Right hindlimb (tissue), 1 donor: ENCODE measurements around the gene NLRP3.
"Not testable (repeated sequence)": the region's sequence is repeated elsewhere in the genome, so short reads cannot be mapped to it uniquely, and the experiment has no call there.

Experiments used
- DNase-seq: peaks from one replicate; pipeline ENCODE4 v3.0.0-alpha.2; 2018

Gene NLRP3

DNA sequence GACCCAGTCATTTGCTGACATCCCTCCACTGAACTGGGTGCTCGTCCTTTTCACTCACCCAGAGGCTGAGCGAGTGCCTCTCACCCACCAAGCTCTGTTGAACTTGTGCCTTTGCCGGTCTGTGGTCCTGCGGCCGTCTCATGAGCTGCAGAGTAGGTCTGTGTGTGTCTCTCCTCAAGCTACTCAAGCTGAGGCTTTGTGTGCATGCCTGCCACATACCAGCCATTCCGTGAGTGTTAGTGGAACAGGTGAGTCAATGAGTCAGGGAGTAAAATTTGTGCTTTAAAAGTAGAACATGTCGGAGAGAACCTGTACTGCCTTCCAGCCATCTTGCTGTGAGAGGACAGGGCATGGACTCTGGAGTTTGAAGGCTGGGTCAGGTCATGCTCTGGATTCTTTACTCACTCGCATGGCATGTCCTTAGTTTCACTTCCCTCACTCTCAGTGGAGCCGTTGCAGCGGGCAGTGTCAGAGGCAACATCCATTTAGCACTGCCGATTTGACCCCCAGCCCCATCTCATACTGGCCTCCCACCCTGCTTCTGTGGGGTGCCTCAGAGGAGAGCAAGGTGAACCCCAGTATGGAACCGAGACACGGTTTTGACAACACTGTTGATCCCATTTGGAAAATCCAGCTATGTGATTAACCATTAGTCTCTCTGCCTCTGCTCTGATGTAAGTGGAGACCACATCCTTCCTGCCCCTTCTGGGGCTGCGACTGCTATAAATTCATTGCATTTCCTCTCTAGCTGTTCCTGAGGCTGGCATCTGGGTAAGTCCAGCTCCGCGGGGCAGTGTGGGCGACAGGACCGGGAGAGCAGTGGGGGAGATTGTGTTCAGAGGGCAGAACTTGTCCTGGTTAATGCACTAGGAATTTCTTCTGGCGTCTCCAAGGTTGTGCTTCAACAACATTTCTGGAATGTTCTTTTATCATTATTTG lies at the start of gene NLRP3:
Gene NLRP3, plus strand, starts transcription at position 751 of the 939 bp plus-strand sequence. CDS start 2,628 bp downstream, outside the sequence.
- no peak for DNase-seq

DNA sequence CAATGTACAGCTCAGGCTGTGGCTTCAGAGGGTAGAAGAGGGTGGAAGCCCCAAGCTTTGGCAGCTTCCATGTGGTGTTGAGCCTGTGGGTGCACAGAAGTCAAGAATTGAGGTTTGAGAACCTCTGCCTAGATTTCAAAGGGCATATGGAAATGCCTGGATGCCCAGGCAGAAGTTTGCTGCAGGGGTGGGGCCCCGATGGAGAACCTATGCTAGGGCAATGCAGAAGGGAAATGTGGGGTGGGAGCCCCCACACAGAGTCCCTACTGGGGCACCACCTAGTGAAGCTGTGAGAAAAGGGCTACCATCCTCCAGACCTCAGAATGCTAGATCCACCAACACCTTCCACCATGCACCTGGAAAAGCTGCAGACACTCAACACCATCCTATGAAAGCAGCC lies 49.6 kb upstream of the NLRP3 start:
- DNase-seq, result not testable (repeated sequence)

DNA sequence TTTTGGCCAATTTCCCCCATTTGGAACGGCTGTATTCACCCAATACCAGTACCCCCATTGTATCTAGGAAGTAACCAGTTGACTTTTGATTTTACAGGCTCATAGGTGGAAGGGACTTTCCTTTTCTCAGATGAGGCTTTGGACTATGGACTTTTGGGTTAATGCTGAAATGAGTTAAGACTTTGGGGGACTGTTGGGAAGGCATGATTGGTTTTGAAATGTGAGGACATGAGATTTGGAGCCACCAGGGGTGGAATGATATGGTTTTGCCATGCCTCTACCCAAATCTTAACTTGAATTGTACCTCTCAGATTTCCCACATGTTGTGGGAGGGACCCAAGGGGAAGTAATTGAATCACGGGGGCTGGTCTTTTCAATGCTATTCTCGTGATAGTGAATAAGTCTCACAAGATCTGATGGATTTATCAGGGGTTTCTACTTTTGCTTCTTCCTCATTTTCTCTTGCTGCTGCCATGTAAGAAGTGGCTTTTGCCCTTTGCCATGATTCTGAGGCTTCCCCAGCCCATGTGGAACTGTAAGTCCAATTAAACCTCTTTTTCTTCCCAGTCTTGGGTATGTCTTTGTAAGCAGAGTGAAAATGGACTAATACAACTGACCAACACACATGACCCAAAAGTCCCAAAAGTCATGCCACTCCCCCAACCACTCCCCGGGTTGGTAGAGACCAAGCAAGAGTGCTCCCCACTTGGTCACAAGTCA lies 48.9 kb upstream of the NLRP3 start:
- no peak for DNase-seq

DNA sequence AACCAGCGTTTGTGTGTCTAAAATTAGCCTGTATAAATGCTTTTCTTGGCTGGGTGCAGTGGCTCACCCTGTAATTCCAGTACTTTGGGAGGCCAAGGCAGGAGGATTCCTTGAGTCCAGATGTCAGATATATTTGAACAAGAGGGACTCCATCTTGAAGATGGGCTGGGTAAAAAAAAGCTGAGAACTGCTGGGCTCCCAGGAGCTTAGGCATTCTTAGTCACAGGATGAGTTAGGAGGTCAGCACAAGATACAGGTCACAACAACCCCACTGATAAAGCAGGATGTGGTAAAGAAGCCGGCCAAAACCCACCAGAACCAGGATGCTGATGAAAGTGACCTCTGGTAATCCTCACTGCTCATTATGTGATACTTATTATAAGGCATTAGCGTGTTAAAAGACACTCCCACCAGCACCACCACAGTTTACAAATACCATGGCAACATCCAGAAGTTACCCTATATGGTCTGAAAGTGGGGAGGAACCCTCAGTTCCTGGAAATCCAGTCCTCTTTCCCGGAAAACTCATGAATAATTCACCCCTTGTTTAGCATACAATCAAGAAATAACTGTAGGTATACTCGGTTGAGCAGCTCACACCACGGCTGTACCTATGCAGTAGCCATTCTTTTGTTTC lies 48.1 kb upstream of the NLRP3 start:
- DNase-seq, result no peak

DNA sequence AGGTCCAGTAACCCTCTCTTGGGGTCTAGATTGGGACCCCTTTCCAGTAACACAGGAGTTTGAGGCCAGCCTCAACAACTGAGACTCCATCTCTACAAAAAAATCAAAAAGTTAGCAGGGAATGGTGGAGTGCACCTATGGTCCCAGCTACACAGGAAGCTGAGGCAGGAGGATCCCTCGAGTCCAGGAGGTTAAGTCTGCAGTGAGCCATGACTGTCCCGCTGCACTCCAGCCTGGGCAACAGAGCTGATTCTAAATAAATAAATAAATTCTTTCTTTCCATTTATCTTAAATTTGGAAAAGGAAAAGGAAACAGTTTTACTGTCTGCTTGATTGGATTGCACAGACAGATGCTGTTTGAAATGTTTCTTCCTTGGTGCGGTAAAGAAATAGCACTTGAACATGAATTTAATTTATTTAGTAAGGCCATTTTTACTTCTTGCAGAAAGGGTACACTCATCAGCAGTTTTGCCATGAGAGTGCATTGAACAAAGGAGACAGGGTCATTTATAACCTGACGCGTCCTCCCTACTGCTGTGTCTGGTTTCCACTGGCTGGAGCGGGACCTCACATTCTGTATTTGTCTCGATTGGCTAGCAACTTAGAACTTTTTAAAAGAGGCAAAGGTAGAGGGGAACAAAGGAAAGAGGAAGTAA lies 47.4 kb upstream of the NLRP3 start:
- DNase-seq, result no peak

DNA sequence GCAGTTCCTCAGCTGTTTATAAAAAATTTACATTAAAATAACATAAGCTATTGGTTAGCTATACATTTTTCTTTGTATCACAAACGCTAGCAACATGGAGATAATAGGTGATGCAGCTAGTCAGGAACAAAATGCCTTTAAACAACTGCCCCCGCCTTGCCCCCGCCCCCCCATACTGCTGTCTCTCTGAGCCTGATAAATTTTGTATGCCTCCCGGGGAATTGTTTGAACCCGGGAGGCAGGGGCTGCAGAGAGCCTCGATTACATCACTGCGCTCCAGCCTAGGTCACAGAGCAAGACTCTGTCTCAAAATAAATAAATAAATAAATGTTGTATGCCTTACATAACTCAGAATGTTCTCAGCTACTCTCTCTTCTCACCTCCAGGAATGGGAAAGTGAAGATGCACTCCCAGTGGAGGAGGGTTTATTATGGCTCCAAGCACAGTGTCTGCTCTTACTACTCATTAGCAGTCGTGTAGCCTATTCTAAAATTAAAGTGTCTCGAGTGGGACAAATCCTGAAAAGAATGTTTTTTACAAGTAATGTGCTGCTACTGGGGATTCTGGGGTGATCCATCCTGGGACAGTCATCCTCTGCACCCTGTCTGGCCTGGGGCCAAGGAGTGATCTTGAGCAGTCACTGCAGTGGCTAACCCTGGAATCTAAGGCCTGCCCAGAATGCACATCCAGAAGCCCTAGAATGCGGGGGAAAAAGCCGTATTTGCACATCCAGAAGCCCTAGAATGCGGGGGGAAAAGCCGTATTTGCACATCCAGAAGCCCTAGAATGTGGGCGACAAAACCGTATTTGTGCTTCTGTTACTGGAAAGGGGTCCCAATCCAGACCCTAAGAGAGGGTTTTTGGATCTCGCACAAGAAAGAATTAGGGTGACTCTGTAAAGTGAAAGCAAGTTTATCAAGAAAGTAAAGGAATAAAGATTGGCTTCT lies 44.9 kb upstream of the NLRP3 start:
- DNase-seq, result no peak

DNA sequence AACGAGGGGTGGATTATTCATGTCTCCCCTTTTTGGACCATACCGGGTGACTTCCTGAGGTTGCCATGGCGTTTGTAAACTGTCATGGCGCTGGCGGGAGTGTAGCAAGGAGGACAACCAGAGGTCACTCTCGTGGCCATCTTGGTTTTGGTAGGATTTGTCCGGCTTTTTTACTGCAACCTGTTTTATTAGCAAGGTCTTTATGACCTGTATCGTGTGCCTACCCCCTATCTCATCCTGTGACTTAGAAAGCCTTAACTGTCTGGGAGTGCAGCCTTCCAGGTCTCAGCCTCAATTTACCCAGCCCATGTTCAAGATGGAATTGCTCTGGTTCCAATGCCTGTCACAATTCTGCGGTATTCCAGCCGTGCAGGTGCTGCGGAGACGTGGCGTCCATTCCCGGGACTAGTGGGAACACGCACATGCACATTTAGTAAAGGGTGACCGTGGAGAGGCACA lies 44.1 kb upstream of the NLRP3 start:
- no peak for DNase-seq

DNA sequence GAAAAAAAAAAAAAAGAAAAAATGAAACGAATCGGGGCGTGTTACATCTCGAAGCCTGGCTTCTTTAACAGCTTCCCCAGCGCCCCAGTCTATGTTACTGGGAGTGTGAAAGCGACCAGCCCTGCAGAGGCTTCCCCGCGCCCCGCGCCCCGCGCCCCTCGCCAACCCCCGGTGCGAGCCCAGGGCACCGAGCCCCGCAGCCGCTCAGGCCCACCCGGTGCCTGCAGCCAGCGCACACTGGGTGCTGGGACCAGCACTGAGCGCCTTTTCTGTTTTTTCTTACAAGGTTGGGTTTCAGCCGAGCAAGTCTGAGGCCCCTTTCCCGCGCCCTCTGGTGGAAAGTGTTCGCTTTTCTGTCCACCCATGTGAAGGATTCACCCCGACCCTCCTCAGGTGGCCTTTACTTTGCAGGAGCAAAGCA lies 42.2 kb upstream of the NLRP3 start:
- peak; percentile 50 for DNase-seq

DNA sequence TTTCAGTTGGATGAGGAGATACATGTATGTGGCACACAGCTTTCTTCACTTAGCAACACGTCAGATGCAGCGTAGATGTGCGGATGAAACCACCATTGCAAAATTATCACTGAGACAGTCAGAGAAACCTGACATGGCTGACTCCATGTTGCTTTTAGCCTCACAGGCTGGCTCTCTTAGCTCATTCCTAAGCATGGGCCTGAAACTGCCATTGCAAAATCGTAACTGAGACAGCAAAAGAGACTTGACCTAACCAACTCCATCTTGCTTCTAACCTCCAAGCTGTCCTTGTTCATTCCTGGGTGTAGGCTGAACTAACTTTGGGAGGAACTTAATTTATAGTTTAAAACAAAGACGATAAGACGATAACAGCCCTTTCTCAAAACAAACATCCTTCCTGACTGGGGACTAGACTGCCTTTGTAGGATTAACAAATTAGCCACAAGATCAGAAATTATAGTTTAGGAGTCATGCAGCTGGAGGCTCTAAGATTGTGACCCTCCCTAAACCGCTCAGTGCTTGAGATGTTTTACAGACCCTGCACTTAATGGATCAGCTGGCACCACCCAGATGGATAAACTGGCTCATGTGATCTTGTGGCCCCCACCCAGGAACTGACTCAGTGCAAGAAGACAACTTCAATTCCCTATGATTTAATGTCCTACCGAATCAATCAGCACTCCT lies 41.2 kb upstream of the NLRP3 start:
- DNase-seq, result not testable (repeated sequence)

DNA sequence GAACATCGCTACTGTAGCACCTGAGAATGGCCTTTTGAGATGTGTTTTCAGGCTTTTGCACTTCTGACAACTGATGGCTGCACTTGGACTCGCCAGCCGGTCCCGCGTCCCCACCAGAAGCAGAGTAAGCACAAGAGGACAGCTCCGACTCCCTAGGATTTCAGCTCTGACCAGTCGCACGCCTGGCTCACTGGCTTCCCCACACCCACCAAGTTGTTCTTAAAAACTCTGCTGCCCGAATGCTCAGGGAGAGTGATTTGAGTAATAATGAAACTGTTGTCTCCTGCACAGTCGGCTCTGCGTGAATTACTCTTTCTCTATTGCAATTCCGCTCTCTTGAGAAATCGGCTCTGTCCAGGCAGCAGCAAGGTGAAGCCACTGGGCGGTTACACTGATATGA lies 40.2 kb upstream of the NLRP3 start:
- DNase-seq, result no peak

DNA sequence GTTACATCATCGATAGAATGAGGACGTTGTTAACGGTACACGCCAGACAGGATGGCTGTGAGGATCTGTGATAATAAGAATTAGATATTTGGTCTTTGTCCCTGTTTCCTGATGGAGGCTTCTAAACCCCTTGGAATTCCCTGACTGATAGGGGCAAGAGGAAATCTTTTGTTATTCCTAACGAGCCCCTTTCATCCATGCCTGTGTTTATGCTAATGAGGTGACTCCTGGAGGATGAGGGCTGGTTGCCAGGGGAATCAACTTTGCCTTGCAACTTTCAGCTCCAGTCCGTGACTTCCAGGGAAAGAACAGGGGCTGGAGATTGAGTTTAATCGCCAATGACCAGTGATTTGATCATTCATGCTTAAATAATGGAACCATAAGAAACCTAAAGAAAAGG lies 39.3 kb upstream of the NLRP3 start:
- DNase-seq, result no peak

DNA sequence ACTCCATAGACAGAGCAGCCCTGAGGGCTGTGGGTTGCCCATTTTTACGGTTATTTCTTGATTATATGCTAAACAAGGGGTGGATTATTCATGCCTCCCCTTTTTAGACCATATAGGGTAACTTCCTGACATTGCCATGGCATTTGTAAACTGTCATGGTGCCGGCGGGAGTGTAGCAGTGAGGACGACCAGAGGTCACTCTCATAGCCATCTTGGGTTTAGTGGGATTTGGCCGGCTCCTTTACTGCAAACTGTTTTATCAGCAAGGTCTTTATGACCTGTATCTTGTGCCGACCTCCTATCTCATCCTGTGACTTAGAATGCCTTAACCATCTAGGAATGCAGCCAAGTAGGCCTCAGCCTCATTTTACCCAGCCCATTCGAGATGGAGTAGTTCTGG lies 38.3 kb upstream of the NLRP3 start:
- not testable (repeated sequence) for DNase-seq

DNA sequence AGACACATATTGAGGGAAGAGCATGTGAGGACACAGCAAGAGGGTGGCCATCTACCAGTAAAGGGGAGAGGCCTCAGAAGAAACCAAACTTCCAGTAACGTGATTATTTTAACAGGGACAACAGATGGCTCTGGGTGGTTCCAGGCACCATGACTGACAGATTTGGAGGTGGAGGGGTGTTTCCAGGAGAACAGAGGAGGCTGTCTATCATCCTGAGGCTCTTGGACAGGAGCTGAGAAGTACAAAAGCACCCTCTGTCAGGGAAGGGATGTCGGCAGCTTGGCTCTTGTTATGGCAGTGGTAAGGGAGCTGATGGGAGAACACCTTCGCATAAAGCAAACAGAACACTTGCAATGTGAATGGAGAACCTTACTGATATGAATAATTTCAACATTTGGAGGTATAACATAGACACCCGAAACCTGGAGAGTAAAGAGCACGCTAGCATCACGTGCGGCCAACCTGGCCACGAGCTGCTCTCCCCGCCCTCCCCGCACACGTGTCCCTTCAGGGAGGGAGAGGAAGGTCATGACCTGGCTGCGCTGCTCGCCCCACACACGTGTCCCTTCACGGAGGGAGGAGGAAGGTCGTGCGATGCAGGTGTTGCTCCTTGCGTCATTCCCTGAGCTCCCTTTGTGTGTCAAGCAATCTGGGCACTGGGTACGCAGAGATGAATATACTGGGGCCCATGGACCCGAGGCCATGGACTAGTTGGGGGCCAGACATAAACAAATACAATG lies 37.5 kb upstream of the NLRP3 start:
- DNase-seq, result no peak

DNA sequence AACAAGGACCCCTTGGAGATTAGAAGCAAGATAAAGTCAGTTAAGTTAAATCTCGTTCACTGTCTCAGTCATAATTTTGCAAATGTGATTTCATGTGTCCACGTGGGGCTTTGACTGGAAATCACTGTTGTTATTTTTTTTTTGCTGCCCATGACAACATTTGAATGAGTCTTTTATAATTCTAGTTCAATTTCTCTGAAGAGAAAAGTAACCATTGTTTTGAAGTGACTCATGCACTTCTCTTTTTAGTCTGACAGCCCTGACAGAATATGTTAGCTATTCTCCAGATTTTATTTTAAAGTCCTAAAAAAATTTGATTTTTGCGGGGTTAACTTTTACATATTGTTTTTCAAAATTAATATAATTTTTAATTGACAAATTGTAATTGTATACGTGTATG lies 30.7 kb upstream of the NLRP3 start:
- DNase-seq, result no peak

DNA sequence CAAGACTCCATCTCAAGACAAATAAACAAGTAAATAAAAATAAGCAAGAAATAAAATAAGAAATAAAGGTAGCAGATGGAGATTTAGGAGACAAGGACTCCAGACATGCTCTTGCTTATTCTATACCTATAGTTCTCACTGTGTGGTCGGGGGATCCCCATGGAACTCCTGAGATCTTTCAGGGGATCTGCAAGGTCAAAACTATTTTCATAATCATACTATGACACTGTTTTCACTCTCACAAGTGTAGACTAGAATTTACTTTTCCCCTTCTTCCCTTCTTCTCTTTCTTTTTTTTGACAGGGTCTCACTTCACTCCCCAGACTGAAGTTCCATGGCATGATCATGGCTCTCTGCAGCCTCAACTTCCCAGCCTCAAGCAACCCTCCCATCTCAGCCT lies 29.8 kb upstream of the NLRP3 start:
- no peak for DNase-seq

DNA sequence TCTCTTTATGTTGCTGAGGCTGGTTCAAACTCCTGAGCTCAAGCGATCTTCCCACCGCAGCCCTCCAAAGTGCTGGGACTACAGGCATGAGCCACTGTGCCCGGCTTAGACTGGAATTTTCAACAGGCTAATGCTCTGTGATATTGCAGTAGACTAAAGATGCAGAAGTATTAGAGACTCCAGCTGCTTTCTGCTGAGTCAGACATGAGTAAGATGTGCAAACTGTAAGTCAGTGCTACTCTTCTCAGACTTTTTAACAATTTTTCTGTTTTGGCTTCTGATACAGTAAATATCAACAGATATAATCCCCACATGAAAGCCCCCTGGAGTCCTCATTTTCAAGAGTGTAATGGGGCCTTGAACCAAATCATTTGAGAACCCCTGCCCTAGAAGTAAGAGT lies 29.3 kb upstream of the NLRP3 start:
- no peak for DNase-seq

DNA sequence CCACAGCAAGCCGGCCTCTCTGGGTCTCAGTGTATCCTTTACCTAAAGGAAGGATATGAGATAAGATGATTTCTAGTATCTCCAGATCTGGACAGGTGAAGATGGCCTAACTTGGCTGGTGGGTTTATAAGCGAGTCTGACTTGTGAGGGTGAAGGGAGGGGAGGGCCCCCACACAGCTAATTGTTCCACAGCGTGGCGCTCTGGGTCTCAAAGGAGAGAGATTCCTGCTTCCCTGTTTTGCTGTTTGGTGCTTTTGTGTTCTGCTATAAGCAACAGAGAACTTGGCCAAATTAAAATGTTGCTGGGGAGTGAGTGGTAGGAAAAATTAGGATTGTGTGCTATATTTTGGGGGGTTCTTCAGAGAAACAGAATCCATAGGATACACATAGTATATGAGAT lies 28.9 kb upstream of the NLRP3 start:
- no peak for DNase-seq

DNA sequence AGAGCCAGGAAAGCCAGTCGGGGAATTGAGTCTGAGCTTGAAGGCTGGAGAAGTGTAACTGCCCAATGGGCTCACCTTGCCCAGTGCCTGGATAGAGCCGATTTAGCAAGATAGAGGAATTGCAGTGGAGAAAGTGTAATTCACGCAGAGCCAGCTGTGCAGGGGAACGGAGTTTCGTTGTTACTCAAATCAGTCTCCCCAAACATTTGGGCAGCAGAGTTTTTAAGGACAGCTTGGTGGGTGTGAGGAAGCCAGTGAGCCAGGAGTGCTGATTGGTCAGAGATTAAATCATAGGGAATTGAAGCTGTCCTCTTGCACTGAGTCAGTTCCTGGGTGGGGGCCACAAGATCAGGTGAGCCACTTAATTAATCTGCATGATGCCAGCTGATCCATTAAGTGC lies 28.4 kb upstream of the NLRP3 start:
- DNase-seq, result no peak

DNA sequence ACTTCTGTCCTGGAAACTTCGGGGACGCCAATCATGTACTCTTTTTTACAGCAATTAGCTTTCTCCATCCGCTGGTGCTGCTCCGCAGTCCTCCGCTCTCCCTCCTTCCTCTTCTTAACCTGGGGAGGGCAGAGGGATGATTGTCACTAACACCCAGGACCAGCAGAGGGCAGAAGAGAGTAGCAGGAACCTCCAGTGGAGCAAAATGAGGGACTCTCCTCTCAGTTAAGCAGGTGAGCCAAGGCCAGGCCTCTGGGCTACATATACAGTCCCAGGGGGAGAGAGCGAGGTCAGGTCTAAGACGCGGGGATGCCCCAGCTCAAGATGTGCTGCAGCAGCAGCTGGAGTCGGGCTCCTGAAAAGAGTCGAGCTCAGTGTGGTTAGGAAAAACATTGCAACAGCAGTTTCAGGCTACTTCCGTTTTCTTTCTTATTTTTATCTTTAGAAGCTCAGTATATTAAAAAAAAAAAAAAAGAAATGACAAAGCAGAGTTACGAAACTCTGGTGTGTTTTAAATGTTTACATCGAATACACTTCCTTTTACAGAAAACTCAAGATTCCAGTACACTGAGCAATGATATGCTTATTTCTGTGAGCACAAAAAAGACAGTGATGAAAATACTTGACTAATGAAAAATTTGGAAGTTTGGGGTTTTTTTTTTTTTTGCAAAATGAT lies 25.7 kb upstream of the NLRP3 start:
- DNase-seq, result peak; percentile 78

DNA sequence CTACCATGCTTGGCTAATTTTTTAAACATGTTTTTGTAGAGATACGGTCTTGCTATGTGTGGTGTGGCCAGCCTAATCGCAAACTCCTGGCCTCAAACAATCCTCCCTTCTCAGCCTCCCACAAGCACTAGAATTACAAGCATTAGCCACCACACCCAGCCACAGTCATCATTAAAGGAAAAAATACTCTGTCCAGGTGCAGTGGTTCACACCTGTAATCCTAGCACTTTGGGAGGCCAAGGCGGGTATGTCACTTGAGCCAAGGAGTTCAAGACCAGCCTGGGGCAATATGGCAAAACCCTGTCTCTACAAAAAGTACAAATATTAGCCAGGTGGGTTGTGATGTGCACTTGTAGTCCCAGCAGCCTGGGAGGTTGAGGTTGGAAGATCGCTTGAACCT lies 25.0 kb upstream of the NLRP3 start:
- DNase-seq, result no peak
